AG10803 (cell line): ENCODE data around the gene MRPS31.
A peak's percentile ranks its signal among the peaks of the same experiment; 100 is the strongest.

Source experiments
- DNase-seq: peaks from one replicate; pipeline ENCODE4 v3.0.0; 2010; ENCODE audit warnings: low read depth
- H3K4me3 ChIP-seq: 2 replicates; pipeline ENCODE4 v1.5.1; 2011; ENCODE audit warnings: mild to moderate bottlenecking, low read length, control low read depth
- CTCF ChIP-seq: conservative IDR thresholded peaks from 2 replicates; pipeline ENCODE4 v1.5.1; 2011; ENCODE audit warnings: mild to moderate bottlenecking, low read length, control low read depth, inconsistent platforms

MRPS31 gene

GRCh38 chr13:40770934-40771618 lies at the start of gene MRPS31:
Gene MRPS31 (minus strand): TSS chr13:40771190. CDS start chr13:40771136, 54 bp downstream.
- TF ChIP-seq CTCF, result no peak
- DNase-seq, result peak; percentile 94
- peak within 1 kb of the TSS; percentile 99 for H3K4me3 ChIP-seq

- DNase-seq, result no peak
- no peak for TF ChIP-seq CTCF
- H3K4me3 ChIP-seq, result no peak overlapping the region
Observed at GRCh38 chr13:40819797-40820315, 48.9 kb upstream of the MRPS31 start.

GRCh38 chr13:40818926-40819325 lies 47.9 kb upstream of the MRPS31 start:
- H3K4me3 ChIP-seq, result no peak overlapping the region

GRCh38 chr13:40814803-40815202 lies 43.8 kb upstream of the MRPS31 start:
- TF ChIP-seq CTCF, result no peak
- H3K4me3 ChIP-seq, result no peak overlapping the region
- no peak for DNase-seq

More at GRCh38 chr13:40818926-40819325, 47.9 kb upstream of the MRPS31 start:
- DNase-seq, result no peak
- TF ChIP-seq CTCF, result no peak

GRCh38 chr13:40813667-40814454 lies 42.9 kb upstream of the MRPS31 start:
- no peak for DNase-seq
- TF ChIP-seq CTCF, result peak; percentile 61

GRCh38 chr13:40812724-40813445 lies 41.9 kb upstream of the MRPS31 start:
- H3K4me3 ChIP-seq, result no peak overlapping the region
- no peak for TF ChIP-seq CTCF
- DNase-seq, result no peak

More at GRCh38 chr13:40813667-40814454, 42.9 kb upstream of the MRPS31 start:
- no peak overlapping the region for H3K4me3 ChIP-seq
